Ramos (cell line): ENCODE results near the gene SAMD14.

ENCODE experiments used
- in situ Hi-C: fragments of 300-500 bp; cut with MboI; formaldehyde crosslinking; loops from one replicate; pipeline ENCODE4 v1.14.3; 2022; ENCODE audit warnings: low sequenced_read_pairs; ENCODE audit not compliant: unreplicated experiment

SAMD14 gene

DNA sequence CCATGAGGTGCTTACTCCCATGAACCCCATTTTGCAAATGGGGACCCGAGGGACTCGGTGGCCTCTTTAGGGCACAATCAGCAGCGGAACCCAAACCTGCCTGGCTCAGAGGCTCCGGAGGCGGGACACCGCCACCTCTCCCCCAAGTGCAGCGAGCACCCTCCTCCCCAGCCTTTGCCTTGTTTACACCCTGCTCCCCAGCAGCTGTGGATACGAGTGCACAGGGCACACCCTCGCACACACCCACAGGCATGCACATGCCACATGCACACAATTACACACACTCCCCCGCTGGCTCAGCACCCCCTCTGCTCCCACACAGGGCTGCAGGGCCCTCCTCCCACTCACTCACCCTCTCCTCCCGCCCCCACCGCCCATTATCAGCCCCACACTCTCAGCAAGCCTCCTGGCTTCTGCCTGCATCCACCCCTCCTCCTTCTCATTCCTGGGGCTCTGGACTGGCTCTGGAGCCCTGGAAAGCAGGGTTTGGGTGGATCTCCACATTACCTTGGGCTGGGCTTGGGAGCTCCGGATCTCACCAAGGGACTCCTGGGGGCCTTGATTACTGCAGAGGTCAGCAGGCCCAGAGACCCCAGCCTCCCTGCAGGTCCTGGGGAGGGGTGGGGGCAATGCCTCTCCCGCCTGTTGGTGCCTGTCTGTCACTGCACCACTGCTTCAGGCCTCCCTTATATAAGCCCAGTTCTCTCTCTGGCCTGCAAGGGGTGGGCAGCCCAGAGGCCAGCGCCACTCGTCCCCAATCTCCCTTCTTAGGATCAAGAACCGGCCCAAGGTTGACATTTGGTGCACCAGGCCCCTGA lies 28.4 kb downstream of the SAMD14 start:
- in situ Hi-C loops = no loop called here

DNA sequence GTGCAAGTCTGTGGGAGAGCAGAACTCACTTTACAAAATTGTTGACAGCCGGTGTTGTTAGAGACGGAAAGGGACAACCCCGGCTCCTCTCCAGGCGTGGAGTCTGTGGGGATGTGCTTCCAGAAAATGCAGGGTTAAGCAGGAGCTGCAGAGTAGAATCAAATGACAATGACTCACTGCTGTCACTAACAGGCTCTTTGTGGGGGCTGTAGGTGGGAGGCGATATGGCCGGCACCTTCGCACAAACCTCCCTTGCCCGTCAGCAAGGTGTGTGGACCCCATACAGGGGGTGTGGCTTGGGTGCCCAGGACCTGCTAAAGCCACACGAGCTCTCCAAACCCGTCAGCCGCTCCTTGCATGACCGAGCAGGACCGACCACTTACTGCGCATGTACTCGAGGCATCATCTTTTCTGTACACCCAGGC lies 29.0 kb downstream of the SAMD14 start:
- in situ Hi-C loops = no loop called here

DNA sequence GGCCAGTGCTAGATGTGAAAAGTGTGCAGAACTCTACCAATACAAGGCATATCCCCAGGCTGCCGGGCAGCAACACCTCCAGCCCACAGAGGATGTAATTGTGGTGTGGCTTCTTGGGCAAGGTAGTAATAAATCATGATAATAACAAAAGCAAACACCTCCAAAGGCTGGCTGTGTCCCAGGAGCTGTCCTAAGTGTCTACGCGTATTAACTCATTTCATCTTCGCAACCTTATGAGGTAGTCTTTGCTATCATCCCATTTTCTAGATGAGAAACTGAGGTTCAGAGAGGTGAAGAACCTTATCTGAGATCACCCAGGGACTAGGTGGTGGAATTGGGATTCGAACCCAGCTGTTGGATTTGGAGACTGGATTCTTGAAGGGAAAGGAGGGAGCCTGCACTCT lies 29.5 kb downstream of the SAMD14 start:
- in situ Hi-C loops = no loop called here

DNA sequence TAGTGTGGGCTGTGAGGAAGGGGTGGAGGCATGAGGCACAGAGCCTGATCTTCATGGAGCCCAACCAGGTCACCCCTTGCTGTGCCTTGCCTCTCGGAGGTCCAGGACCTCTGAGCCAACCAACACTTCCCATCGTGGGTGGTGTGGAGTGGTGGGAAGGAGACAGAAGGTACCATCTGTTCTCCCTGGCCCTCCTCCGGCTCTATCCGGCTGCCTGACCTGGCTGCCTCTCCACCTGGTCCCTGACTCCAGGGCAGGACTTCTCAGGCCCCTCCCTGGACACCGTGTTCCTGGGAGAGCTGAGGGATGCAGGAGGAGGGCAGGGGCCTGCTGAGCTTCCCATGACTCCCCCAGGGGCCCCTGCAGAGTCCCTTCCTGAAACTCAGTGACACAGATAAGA lies 31.0 kb downstream of the SAMD14 start:
- in situ Hi-C loops = no loop called here

DNA sequence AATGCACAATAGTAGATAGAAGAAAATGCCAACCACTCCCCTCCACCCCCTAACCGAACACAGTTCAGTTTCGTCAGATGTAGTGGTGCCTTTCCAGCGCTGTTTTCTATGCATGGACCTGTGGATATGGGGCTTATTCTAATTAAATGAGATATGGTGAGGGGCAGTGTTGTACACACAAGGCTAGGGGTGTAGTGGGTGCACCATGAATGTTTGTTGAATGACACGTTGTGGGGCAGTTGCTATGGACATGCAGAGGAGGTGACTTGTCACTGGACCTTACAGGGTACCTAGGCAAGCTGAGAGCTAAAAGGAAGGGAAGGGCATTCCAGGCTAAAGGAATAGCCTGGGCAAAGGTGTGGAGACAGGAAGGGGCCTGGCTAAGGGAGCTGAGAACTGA lies 31.4 kb downstream of the SAMD14 start:
- in situ Hi-C loops = no loop called here

DNA sequence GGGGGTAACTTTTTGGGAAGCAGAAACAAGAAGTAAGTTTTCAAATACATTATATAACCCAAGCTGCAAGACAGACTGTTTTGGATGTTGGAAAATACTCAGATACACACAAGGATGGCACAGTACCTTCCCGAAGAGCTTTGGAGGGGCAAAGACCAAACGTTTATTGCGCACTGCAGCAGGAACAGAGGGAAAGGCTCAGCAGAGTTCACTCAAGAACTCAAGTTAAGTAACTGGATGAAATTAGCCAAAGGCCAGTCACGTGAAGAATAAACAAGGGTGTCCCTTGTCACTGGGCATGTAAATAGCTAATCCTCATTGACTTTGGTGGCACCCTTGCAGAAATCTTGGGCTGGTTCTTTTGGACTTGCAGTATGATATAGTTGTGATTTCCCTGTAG lies 32.0 kb downstream of the SAMD14 start:
- in situ Hi-C loops = no loop called here

DNA sequence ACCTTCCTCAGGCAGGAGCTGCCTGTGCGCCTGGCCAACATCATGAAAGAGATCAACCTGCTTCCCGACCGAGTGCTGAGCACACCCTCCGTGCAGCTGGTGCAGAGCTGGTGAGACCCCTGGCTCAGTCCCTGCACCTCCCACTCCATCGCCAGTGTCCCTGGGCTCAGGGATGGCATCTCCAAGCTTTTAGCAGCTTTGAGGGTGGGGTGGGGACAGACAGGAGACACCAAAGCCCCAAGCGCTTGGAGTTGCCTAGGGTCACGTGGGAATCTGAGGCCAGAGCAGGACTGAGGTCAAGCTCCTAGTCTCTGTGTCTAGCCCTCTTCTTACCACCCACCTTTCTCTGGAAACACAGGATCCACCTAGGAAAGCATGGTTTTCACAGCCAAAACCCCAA lies 32.5 kb downstream of the SAMD14 start:
- in situ Hi-C loops = no loop called here

GRCh38 chr17:50096758-50097157 lies 33.2 kb downstream of the SAMD14 start:
- in situ Hi-C loops = no loop called here

DNA sequence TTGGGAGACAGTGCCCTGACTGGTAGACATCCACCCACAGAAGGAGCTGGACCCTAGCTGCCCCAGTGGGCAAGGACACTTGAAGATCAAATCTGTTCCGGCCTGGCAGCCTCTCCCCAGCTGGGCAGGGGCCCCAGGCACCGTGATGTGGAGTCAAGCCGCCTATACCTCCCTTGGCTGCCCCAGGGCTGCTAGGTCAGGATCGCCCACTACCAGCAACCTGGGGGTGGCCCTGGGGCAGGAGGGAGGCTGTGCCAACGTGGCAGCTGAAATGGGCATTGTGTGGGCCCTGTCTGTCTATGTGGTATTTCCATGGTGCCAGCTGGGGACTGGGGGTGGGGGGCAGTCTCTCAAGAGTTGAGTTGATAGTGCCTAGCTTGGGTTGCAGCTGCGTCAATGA lies 33.9 kb downstream of the SAMD14 start:
- in situ Hi-C loops = no loop called here

DNA sequence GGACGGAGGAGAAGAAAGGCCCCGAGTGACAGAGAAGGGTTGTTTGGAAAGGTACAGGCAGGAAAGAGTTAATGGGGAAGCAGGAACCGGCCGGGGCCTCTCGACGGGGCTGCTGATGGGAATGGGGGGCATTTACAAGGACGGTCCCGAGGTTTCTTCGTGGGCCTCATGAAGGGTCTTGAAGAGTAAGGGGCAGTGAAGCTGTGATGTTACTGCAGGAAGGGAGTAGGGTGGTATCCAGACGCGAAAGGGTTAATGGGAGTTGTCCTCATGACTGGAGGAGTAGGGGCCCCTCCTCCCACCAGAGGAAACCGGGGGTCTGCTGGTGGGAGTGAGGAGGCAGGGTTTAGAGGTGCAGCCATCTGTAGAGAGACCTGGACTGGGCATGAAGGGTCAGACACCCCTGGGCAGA lies 34.3 kb downstream of the SAMD14 start:
- in situ Hi-C loops = no loop called here

DNA sequence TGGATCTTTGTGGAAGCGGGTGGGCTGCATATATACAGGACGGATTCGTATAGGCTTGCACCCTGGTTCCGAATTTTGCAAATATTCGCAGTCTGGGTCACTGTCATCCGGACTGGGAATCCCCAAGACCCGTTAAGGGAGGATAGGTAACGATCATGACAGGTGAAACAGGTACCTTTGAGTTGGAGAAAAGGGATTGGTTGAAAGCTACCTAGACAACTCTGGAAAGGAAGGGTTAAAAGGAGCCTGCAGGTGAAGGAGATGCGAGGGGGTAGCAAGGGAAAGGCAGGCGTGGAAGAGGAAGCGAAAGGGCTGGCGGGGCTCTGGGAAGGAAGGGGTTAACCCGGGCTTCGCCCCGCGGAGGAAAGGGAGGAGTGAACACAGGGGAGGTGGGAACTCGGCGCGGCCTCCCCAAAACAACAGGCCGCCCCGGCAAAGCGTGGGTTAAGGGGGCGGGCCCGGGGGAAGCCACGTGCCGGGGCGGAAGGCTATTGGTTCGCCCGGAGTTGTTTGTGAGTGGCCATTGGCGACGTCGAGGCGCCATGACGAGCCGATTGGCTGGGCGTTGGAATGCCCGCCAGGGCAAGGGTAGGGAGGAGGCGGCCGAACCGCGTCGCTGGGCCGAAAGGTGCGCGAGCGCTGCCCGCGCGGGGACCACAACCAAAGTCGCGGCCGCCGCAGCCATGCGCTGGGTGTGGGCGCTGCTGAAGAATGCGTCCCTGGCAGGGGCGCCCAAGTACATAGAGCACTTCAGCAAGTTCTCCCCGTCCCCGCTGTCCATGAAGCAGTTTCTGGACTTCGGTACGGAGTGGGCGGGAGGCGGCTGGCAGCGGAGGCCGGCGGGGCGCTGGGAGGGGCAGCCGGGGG lies 35.0 kb downstream of the SAMD14 start, which contains the start of gene PDK2:
Gene PDK2, plus strand, starts transcription at position 599 of the 867 bp plus-strand sequence. Its CDS starts 85 bp downstream, at position 684.
- in situ Hi-C loops = no loop called here

- in situ Hi-C loops = no loop called here
Observed at GRCh38 chr17:50094243-50094752, 35.7 kb downstream of the SAMD14 start.

DNA sequence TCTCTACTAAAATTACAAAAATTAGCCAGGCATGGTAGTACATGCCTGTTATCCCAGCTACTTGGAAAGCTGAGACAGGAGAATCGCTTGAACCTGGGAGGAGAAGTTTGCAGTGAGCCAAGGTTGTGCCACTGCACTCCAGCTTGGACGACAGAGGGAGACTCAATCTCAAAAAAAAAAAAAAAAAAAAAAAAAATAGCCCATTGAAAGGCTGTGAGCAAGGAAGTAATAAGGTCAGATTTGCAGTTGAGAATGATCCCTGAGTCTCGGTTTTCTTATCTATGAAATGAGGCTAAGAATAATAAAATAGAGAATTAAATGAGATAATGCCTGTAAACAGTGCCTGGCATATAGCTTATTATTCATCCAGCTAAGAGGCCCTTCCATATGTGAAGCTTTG lies 36.2 kb downstream of the SAMD14 start:
- in situ Hi-C loops = no loop called here

GRCh38 chr17:50093246-50093645 lies 36.7 kb downstream of the SAMD14 start:
- in situ Hi-C loops = no loop called here

DNA sequence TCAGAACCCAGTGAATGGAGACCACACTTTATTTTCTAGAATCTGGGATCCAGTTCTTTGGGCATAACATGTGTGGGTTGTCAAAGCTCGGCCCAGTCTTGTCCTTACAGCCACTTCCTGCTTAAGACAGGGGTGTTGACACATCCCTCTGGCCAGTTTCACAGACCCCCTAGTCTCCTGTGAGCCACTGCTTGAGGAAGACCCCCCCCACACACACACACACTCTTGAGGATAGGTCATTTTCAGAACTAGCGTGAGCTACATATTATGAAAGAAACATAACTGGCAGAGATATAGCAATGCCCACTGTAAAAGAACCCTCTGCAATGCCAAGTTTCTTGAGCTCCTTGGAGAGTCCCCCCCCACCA lies 38.1 kb downstream of the SAMD14 start:
- in situ Hi-C loops = no loop called here

DNA sequence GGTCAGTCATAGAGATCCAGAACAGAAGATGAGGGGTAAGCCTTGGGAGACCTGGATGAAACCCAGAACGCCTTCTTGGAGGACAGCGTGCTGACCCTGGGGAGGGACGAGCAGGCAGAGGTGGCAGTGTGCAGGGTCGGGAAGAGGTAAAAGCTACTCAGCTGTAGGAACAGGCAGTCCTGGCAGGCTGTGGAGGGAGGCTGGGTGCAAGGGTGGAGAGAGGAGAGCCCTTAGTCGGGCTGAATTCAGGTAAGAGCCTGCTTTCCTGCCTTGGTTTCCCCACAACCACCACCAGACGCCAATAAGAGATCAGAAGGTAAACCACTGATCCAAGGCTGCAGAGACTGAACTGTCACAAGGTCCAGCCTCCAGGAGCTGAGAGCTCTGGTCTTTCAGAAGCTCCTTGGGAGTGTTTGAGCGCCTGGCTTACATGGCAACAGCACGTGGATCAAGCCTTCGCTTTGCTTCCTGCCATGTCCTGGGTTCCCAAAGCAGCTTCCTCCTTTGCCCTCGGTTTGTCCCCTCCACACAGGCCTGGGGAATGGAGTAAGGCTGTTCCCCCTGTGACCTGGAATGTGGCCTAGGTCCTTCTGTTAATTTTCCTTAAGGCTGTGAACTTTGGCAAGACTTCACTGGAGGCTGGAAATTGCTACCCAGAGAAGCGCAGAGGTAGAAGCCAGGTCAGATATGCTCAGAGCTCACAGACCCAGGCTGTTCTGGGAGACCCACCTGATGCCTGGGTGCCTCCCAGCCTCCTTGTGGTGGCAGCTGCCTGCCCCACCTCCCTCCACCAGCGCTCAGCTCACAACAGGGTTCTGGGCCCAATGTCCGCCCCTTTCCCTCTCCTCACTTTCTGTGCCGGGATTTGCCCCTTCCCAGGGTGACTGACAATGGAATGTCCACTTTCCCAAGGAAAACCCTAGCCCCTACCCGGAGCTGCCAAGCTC lies 38.7 kb downstream of the SAMD14 start:
- in situ Hi-C loops = no loop called here

- in situ Hi-C loops = no loop called here
Observed at GRCh38 chr17:50090071-50090470, 39.9 kb downstream of the SAMD14 start.

- in situ Hi-C loops = loop anchor here (5.0 kb wide), 1 partner anchor 62 kb away; no protein-coding TSS in a partner anchor
Observed at GRCh38 chr17:50088952-50089825, 40.8 kb downstream of the SAMD14 start.

GRCh38 chr17:50087912-50088405 lies 42.0 kb downstream of the SAMD14 start:
- in situ Hi-C loops = loop anchor here (5.0 kb wide), 1 partner anchor 61 kb away; no protein-coding TSS in a partner anchor
